WTC11 (cell line): Measurements from ENCODE around the gene RAB3IL1. TPM values are rescaled to one million over a fixed set of nuclear protein-coding genes. Genes with fewer than 3 reads are reported as not detected.

ENCODE experiments used
- ATAC-seq: fragments of 200-7000 bp; cut with Tn5 transposase; 2 replicates; pipeline ENCODE4 v1.10.0; 2021; ENCODE audit warnings: mild to moderate bottlenecking, moderate library complexity
- CTCF ChIA-PET: fragments of 300-600 bp; sonication (Branson Sonifier 250); formaldehyde crosslinking; loops from one replicate; lab custom pipeline; 2021; ENCODE audit warnings: antibody characterized with exemption; lab: Charles Lee
- POLR2A ChIA-PET: fragments of 350-600 bp; sonication (Branson Sonifier 250); formaldehyde crosslinking; loops from one replicate; lab custom pipeline; 2021; ENCODE audit warnings: antibody characterized with exemption; lab: Charles Lee
- DNase-seq: peaks from one replicate; pipeline ENCODE4 v3.0.0; 2021; ENCODE audit warnings: low spot score
- H3K27ac Mint-ChIP-seq: 2 replicates; pipeline ENCODE4 v1.8.0; 2021; ENCODE audit warnings: mixed read lengths
- H3K27me3 Mint-ChIP-seq: 2 replicates; pipeline ENCODE4 v1.8.0; 2021; ENCODE audit warnings: low read depth, mild to moderate bottlenecking, moderate library complexity, mixed read lengths
- H3K36me3 Mint-ChIP-seq: 2 replicates; pipeline ENCODE4 v1.8.0; 2021; ENCODE audit warnings: mixed read lengths
- H3K4me1 Mint-ChIP-seq: 2 replicates; pipeline ENCODE4 v1.8.0; 2022; ENCODE audit warnings: mixed read lengths
- H3K4me3 Mint-ChIP-seq: 2 replicates; pipeline ENCODE4 v1.8.0; 2021; ENCODE audit warnings: mild to moderate bottlenecking, moderate library complexity, mixed read lengths
- H3K9me3 Mint-ChIP-seq: 2 replicates; pipeline ENCODE4 v1.8.0; 2021; ENCODE audit warnings: mixed read lengths
- ATF1 ChIP-seq: sonication (generic); formaldehyde crosslinking; IDR thresholded peaks from 2 replicates; pipeline ENCODE4 v1.8.1; 2023; ENCODE audit warnings: mild to moderate bottlenecking, moderate library complexity, missing genetic modification reagents
- FOXK1 ChIP-seq: sonication (generic); formaldehyde crosslinking; IDR thresholded peaks from 2 replicates; pipeline ENCODE4 v1.8.0; 2022; ENCODE audit warnings: mild to moderate bottlenecking, moderate library complexity, missing genetic modification reagents
- JAZF1 ChIP-seq: fragments of 250-450 bp; sonication (Bioruptor Pico); IDR thresholded peaks from 2 replicates; pipeline ENCODE4 v1.9.0; 2021; ENCODE audit warnings: moderate library complexity, mild to moderate bottlenecking, inconsistent platforms
- KAT7 ChIP-seq: sonication (generic); formaldehyde crosslinking; IDR thresholded peaks from 2 replicates; pipeline ENCODE4 v1.8.1; 2023; ENCODE audit warnings: missing genetic modification reagents, mild to moderate bottlenecking, borderline replicate concordance
- NR1H2 ChIP-seq: sonication (generic); formaldehyde crosslinking; IDR thresholded peaks from 2 replicates; pipeline ENCODE4 v1.9.0; 2021; ENCODE audit warnings: mild to moderate bottlenecking, moderate library complexity, missing genetic modification reagents
- PRRX2 ChIP-seq: fragments of 250-450 bp; sonication (Bioruptor Pico); IDR thresholded peaks from 2 replicates; pipeline ENCODE4 v1.8.0; 2021; ENCODE audit warnings: mild to moderate bottlenecking
- SOX15 ChIP-seq: fragments of 250-450 bp; sonication (Bioruptor Pico); IDR thresholded peaks from 2 replicates; pipeline ENCODE4 v1.9.0; 2021; ENCODE audit warnings: mild to moderate bottlenecking
- ZNF416 ChIP-seq: fragments of 250-450 bp; sonication (Bioruptor Pico); IDR thresholded peaks from 2 replicates; pipeline ENCODE4 v1.9.0; 2021; ENCODE audit warnings: mild to moderate bottlenecking, inconsistent platforms
- total RNA-seq: library from RNA; stranded (reverse); gene quantifications from 3 replicates; pipeline ENCODE4 v1.2.3, GENCODE V29; 2021
- TF ChIP-seq, protein P1 (sequence below): sonication (generic); formaldehyde crosslinking; IDR thresholded peaks from 2 replicates; pipeline ENCODE4 v1.8.1; 2023; ENCODE audit warnings: mild to moderate bottlenecking, missing genetic modification reagents
- TF ChIP-seq, protein P2 (sequence below): fragments of 250-450 bp; sonication (Bioruptor Pico); conservative IDR thresholded peaks from 2 replicates; pipeline ENCODE4 v1.9.0; 2021; ENCODE audit warnings: mild to moderate bottlenecking
- TF ChIP-seq, protein P3 (sequence below): sonication (generic); formaldehyde crosslinking; IDR thresholded peaks from 2 replicates; pipeline ENCODE4 v1.8.1; 2022; ENCODE audit warnings: low read depth, mild to moderate bottlenecking, moderate library complexity, missing genetic modification reagents, borderline replicate concordance
- TF ChIP-seq, protein P4 (sequence below): sonication (generic); formaldehyde crosslinking; conservative IDR thresholded peaks from 2 replicates; pipeline ENCODE4 v1.8.1; 2023; ENCODE audit warnings: mild to moderate bottlenecking, low read depth, missing genetic modification reagents, moderate library complexity
- TF ChIP-seq, protein P5 (sequence below): sonication (generic); formaldehyde crosslinking; IDR thresholded peaks from 2 replicates; pipeline ENCODE4 v1.8.1; 2022; ENCODE audit warnings: low read depth, missing genetic modification reagents, borderline replicate concordance
- TF ChIP-seq, protein P6 (sequence below): sonication (generic); formaldehyde crosslinking; IDR thresholded peaks from 2 replicates; pipeline ENCODE4 v1.8.0; 2023; ENCODE audit warnings: missing genetic modification reagents, mild to moderate bottlenecking, borderline replicate concordance
- TF ChIP-seq, protein P7 (sequence below): fragments of 250-450 bp; sonication (Bioruptor Pico); IDR thresholded peaks from 2 replicates; pipeline ENCODE4 v1.8.0; 2021; ENCODE audit warnings: mild to moderate bottlenecking

RAB3IL1 gene
- total RNA-seq, 1 experiment from 2014 or later = 7.2 TPM

DNA sequence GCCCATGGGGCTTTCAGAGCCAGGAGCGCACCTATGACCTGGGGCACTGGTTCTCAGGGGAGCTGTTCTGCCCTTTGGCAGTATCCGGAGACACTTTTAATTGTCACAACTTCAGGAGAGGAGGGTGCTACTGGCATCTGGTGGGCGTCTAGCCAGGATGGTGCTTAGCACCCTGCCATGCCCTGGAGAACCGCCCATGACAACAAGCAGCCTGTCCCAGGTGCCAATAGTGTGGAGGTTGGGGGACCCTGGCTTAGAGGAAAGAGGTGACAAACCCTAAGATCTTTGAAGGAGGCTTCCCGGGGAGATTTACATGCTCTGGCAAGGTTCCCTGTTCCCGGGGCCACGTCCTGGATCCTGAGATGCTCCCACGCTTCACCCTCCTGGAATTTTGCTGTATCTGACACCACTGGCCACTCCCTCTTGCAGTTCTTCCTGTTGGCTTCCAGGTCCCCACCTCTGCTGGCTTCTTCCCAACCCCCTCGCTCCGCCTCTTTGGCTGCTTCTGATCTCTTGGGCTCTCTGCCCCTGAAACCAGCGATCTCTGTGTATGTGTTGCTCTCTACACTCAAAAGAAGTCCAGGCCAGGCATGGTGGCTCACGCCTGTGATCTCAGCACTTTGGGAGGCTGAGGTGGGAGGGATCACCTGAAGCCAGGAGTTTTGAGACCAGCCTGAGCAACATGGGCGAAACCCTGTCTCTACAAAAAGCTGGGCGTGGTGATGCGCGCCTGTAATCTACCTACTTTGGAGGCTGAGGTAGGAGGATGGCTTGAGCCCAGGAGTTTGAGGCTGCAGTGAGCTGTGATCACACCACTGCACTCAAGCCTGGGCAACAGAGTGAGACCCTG is 57.1 kb downstream of the RAB3IL1 start (continued):
- TF ChIP-seq, protein P1, sequence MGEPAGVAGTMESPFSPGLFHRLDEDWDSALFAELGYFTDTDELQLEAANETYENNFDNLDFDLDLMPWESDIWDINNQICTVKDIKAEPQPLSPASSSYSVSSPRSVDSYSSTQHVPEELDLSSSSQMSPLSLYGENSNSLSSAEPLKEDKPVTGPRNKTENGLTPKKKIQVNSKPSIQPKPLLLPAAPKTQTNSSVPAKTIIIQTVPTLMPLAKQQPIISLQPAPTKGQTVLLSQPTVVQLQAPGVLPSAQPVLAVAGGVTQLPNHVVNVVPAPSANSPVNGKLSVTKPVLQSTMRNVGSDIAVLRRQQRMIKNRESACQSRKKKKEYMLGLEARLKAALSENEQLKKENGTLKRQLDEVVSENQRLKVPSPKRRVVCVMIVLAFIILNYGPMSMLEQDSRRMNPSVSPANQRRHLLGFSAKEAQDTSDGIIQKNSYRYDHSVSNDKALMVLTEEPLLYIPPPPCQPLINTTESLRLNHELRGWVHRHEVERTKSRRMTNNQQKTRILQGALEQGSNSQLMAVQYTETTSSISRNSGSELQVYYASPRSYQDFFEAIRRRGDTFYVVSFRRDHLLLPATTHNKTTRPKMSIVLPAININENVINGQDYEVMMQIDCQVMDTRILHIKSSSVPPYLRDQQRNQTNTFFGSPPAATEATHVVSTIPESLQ (CRISPR knock-in tag) = no peak
- TF ChIP-seq, protein P2, sequence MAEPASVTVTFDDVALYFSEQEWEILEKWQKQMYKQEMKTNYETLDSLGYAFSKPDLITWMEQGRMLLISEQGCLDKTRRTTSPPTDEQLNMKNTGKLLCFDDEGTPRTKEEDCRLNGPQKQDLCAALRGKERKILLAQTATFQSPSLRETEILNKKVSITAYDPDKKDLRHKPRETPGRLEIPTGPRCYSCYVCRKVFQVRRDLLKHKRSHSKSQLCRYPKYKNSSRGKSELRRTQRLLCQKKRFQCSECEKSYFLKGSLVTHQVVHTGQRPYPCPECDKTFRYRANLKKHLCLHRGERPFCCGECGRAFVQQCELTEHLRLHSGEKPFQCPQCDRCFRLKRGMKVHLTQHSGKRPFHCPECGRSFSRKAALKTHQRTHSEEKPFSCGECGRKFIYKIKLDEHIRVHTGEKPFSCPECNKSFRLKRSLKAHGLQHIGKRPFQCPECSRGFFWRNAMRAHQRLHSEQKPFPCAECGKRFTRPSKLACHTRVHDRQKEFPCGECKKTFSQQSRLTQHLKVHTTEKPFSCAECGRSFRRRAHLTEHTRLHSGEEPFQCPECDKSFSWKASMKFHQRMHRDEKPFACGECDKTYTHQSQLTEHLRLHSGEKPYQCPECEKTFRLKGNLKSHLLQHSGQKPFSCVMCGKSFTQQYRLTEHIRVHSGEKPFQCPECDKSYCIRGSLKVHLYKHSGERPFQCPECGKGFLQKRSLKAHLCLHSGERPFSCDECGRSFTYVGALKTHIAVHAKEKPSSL (CRISPR knock-in tag) = no peak
- TF ChIP-seq, protein P3, sequence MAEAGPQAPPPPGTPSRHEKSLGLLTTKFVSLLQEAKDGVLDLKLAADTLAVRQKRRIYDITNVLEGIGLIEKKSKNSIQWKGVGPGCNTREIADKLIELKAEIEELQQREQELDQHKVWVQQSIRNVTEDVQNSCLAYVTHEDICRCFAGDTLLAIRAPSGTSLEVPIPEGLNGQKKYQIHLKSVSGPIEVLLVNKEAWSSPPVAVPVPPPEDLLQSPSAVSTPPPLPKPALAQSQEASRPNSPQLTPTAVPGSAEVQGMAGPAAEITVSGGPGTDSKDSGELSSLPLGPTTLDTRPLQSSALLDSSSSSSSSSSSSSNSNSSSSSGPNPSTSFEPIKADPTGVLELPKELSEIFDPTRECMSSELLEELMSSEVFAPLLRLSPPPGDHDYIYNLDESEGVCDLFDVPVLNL (CRISPR knock-in tag) = no peak

DNA sequence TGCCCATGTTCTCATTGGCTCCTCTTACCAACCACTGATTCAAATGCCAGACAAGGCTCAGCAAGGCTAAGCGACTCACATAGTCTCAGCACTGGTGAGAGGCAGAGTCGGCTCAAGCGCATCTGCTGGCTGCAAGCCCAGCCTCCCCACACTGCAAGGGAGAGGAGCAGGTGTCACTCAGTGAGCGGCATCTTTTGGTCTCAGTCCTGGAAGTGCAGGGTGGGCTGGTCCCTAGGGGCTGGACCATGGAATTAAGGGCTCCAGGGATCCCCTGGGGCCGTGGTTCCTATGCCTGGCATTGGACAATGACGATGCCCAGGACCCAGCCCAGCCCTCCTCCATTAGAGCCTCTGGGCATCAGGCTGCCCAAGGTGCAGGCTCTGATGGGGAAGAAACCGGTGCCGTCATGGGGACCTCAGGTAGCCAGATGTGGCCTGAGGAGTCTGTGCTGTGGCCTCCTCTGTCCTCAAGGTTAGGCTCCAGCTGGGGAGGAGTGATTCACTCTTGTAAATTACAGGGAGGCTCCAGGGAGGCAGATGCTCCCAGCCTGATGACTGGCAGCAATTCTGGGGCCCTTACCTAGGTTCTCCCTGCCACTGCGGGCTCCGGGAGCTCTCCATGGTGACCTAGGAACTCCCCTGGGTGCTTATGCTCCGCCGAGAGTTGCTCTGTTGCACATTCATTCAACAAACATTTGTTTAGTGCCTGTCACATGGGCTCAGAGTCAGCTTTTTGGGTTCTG is 61.3 kb downstream of the RAB3IL1 start:
- POLR2A ChIA-PET = no interaction called here
- no peak for ATAC-seq
- H3K9me3 Mint-ChIP-seq = no peaks in the 10 kb centered on the region
- TF ChIP-seq KAT7 (CRISPR knock-in tag) = no peak
- no peak for TF ChIP-seq NR1H2 (CRISPR knock-in tag)
- TF ChIP-seq, protein P4, sequence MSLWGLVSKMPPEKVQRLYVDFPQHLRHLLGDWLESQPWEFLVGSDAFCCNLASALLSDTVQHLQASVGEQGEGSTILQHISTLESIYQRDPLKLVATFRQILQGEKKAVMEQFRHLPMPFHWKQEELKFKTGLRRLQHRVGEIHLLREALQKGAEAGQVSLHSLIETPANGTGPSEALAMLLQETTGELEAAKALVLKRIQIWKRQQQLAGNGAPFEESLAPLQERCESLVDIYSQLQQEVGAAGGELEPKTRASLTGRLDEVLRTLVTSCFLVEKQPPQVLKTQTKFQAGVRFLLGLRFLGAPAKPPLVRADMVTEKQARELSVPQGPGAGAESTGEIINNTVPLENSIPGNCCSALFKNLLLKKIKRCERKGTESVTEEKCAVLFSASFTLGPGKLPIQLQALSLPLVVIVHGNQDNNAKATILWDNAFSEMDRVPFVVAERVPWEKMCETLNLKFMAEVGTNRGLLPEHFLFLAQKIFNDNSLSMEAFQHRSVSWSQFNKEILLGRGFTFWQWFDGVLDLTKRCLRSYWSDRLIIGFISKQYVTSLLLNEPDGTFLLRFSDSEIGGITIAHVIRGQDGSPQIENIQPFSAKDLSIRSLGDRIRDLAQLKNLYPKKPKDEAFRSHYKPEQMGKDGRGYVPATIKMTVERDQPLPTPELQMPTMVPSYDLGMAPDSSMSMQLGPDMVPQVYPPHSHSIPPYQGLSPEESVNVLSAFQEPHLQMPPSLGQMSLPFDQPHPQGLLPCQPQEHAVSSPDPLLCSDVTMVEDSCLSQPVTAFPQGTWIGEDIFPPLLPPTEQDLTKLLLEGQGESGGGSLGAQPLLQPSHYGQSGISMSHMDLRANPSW (CRISPR knock-in tag) = no peak
- no peak for TF ChIP-seq FOXK1
- TF ChIP-seq ZNF416 (CRISPR knock-in tag) = no peak
- TF ChIP-seq ATF1 (CRISPR knock-in tag) = no peak
- TF ChIP-seq SOX15 (CRISPR knock-in tag) = no peak
- TF ChIP-seq, protein P5, sequence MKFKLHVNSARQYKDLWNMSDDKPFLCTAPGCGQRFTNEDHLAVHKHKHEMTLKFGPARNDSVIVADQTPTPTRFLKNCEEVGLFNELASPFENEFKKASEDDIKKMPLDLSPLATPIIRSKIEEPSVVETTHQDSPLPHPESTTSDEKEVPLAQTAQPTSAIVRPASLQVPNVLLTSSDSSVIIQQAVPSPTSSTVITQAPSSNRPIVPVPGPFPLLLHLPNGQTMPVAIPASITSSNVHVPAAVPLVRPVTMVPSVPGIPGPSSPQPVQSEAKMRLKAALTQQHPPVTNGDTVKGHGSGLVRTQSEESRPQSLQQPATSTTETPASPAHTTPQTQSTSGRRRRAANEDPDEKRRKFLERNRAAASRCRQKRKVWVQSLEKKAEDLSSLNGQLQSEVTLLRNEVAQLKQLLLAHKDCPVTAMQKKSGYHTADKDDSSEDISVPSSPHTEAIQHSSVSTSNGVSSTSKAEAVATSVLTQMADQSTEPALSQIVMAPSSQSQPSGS (CRISPR knock-in tag) = no peak
- no peak for TF ChIP-seq JAZF1 (CRISPR knock-in tag)
- TF ChIP-seq, protein P6, sequence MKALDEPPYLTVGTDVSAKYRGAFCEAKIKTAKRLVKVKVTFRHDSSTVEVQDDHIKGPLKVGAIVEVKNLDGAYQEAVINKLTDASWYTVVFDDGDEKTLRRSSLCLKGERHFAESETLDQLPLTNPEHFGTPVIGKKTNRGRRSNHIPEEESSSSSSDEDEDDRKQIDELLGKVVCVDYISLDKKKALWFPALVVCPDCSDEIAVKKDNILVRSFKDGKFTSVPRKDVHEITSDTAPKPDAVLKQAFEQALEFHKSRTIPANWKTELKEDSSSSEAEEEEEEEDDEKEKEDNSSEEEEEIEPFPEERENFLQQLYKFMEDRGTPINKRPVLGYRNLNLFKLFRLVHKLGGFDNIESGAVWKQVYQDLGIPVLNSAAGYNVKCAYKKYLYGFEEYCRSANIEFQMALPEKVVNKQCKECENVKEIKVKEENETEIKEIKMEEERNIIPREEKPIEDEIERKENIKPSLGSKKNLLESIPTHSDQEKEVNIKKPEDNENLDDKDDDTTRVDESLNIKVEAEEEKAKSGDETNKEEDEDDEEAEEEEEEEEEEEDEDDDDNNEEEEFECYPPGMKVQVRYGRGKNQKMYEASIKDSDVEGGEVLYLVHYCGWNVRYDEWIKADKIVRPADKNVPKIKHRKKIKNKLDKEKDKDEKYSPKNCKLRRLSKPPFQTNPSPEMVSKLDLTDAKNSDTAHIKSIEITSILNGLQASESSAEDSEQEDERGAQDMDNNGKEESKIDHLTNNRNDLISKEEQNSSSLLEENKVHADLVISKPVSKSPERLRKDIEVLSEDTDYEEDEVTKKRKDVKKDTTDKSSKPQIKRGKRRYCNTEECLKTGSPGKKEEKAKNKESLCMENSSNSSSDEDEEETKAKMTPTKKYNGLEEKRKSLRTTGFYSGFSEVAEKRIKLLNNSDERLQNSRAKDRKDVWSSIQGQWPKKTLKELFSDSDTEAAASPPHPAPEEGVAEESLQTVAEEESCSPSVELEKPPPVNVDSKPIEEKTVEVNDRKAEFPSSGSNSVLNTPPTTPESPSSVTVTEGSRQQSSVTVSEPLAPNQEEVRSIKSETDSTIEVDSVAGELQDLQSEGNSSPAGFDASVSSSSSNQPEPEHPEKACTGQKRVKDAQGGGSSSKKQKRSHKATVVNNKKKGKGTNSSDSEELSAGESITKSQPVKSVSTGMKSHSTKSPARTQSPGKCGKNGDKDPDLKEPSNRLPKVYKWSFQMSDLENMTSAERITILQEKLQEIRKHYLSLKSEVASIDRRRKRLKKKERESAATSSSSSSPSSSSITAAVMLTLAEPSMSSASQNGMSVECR (CRISPR knock-in tag) = no peak
- TF ChIP-seq, protein P1 (CRISPR knock-in tag) = no peak
- TF ChIP-seq, protein P7, sequence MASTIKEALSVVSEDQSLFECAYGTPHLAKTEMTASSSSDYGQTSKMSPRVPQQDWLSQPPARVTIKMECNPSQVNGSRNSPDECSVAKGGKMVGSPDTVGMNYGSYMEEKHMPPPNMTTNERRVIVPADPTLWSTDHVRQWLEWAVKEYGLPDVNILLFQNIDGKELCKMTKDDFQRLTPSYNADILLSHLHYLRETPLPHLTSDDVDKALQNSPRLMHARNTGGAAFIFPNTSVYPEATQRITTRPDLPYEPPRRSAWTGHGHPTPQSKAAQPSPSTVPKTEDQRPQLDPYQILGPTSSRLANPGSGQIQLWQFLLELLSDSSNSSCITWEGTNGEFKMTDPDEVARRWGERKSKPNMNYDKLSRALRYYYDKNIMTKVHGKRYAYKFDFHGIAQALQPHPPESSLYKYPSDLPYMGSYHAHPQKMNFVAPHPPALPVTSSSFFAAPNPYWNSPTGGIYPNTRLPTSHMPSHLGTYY = no peak
- TF ChIP-seq PRRX2 (CRISPR knock-in tag) = no peak

More for the DNA sequence above, 61.3 kb downstream of the RAB3IL1 start:
- H3K4me3 Mint-ChIP-seq = no peak overlapping the region
- DNase-seq = no peak
- CTCF ChIA-PET = no interaction called here
- H3K36me3 Mint-ChIP-seq = peaks cover 65% of the 10 kb centered on the region
- no peaks in the 10 kb centered on the region for H3K4me1 Mint-ChIP-seq
- H3K27me3 Mint-ChIP-seq = no peaks in the 10 kb centered on the region
- peak overlapping the region; percentile 63 for H3K27ac Mint-ChIP-seq
